H1 (cell line): ENCODE data around the gene TLL1. TPM values are rescaled to one million over a fixed set of nuclear protein-coding genes. Genes with fewer than 3 reads are reported as not detected.

ENCODE experiments used
- CTCF ChIA-PET: fragments of 300-600 bp; sonication (Branson Sonifier 250); formaldehyde crosslinking; loops from one replicate; lab custom pipeline; 2021; ENCODE audit not compliant: partially characterized antibody; lab: Charles Lee
- POLR2A ChIA-PET: fragments of 300-600 bp; sonication (Branson Sonifier 250); formaldehyde crosslinking; loops from one replicate; lab custom pipeline; 2021; ENCODE audit warnings: inconsistent platforms; ENCODE audit not compliant: partially characterized antibody; lab: Charles Lee
- DNase-seq, 2 experiments: peaks; one replicate each; pipeline versions ENCODE4 v3.0.0 to v3.0.0-alpha.2; 2010 to 2022; ENCODE audit warnings: low spot score in 2 of 2, low read depth in 1 of 2, mixed read lengths in 1 of 2
- FAIRE-seq: peaks from 2 replicates; lab custom pipeline; 2011; peaks lifted over from hg19 to GRCh38; lab: Jason Lieb, UNC
- H2AFZ ChIP-seq: 2 replicates; pipeline ENCODE4 v1.8.1; 2012; ENCODE audit warnings: low read length, inconsistent platforms
- H2AK5ac ChIP-seq: 2 replicates; pipeline ENCODE4 v1.6.1; 2013; ENCODE audit warnings: low read depth, low read length
- H2BK120ac ChIP-seq: replicated peaks from 2 replicates; pipeline ENCODE3; 2013; ENCODE audit warnings: low read depth, low read length, inconsistent platforms
- H2BK12ac ChIP-seq: 2 replicates; pipeline ENCODE4 v1.6.1; 2013; ENCODE audit warnings: low read depth, low read length
- H2BK15ac ChIP-seq: 2 replicates; pipeline ENCODE4 v1.6.1; 2013; ENCODE audit warnings: low read length
- H2BK20ac ChIP-seq: 2 replicates; pipeline ENCODE4 v1.6.1; 2013; ENCODE audit warnings: low read length
- H2BK5ac ChIP-seq: 2 replicates; pipeline ENCODE4 v1.6.1; 2013; ENCODE audit warnings: low read depth, low read length
- H3K14ac ChIP-seq: 2 replicates; pipeline ENCODE4 v1.6.1; 2013; ENCODE audit warnings: inconsistent platforms; ENCODE audit not compliant: insufficient read length
- H3K18ac ChIP-seq: 2 replicates; pipeline ENCODE4 v1.6.1; 2013; ENCODE audit warnings: low read length; ENCODE audit errors: extremely low read depth
- H3K23ac ChIP-seq: 2 replicates; pipeline ENCODE4 v1.6.1; 2013; ENCODE audit warnings: inconsistent platforms; ENCODE audit not compliant: insufficient read length
- H3K23me2 ChIP-seq: 2 replicates; pipeline ENCODE4 v1.6.1; 2013; ENCODE audit warnings: low read depth, low read length
- H3K27ac ChIP-seq: 2 replicates; pipeline ENCODE4 v1.6.1; 2011; ENCODE audit warnings: low read depth, low read length, inconsistent platforms
- H3K27me3 ChIP-seq, 4 experiments: replicated peaks in 1 of 4; 1 replicate in 1 of 4; 2 replicates in 3 of 4; pipeline versions ENCODE4 v1.6.1 to v1.8.1; 2011 to 2013; ENCODE audit warnings: low read length in 3 of 4, mild to moderate bottlenecking in 3 of 4, inconsistent platforms in 2 of 4, mixed read lengths in 2 of 4, moderate library complexity in 1 of 4; ENCODE audit not compliant: control insufficient read depth in 3 of 4, insufficient read depth in 3 of 4; ENCODE audit errors: extremely low read depth in 1 of 4
- H3K36me3 ChIP-seq, 4 experiments: 2 replicates each; pipeline versions ENCODE4 v1.6.1 to v1.8.1; 2011 to 2013; ENCODE audit warnings: mild to moderate bottlenecking in 4 of 4, low read length in 3 of 4, moderate library complexity in 2 of 4, control low read depth in 1 of 4, inconsistent platforms in 1 of 4; ENCODE audit not compliant: insufficient read depth in 4 of 4, control insufficient read depth in 2 of 4
- H3K4ac ChIP-seq: replicated peaks from 2 replicates; pipeline ENCODE3; 2013; ENCODE audit warnings: low read length, low read depth, mixed read lengths, inconsistent platforms; ENCODE audit not compliant: insufficient read length
- H3K4me1 ChIP-seq, 4 experiments: replicated peaks in 1 of 4; 1 replicate in 1 of 4; 2 replicates in 3 of 4; pipeline versions ENCODE4 v1.6.1 to v1.8.1; 2011 to 2013; ENCODE audit warnings: low read length in 3 of 4, inconsistent platforms in 2 of 4, mixed read lengths in 1 of 4; ENCODE audit not compliant: insufficient read depth in 4 of 4, control insufficient read depth in 3 of 4
- H3K4me2 ChIP-seq, 2 experiments: 2 replicates each; pipeline versions ENCODE4 v1.6.1 to v1.8.1; 2011 to 2013; ENCODE audit warnings: low read depth in 2 of 2, low read length in 2 of 2, control low read depth in 1 of 2, inconsistent platforms in 1 of 2, mild to moderate bottlenecking in 1 of 2; ENCODE audit not compliant: insufficient read depth in 1 of 2
- H3K4me3 ChIP-seq, 4 experiments: fragments of 200-600, 300-600 bp in 1 of 4; sonication (generic), shearing (Covaris generic), sonication (Bioruptor Twin) in 1 of 4; 2 replicates each; pipeline versions ENCODE4 v1.5.1 to v1.8.1; 2011 to 2016; ENCODE audit warnings: low read length in 4 of 4, low read depth in 3 of 4, control low read depth in 2 of 4, inconsistent platforms in 2 of 4, mild to moderate bottlenecking in 2 of 4, mixed read lengths in 1 of 4, moderate library complexity in 1 of 4; ENCODE audit not compliant: insufficient read depth in 2 of 4; ENCODE audit errors: extremely low read depth in 1 of 4
- H3K56ac ChIP-seq: replicated peaks from 2 replicates; pipeline ENCODE3; 2013; ENCODE audit warnings: low read depth, mild to moderate bottlenecking, mixed read lengths, low read length, inconsistent platforms; ENCODE audit not compliant: insufficient read length
- H3K79me1 ChIP-seq: 2 replicates; pipeline ENCODE4 v1.6.1; 2013; ENCODE audit warnings: low read depth, low read length, control low read depth
- H3K79me2 ChIP-seq, 2 experiments: 2 replicates each; pipeline versions ENCODE4 v1.6.1 to v1.8.1; 2012 to 2013; ENCODE audit warnings: low read length in 2 of 2, mild to moderate bottlenecking in 2 of 2, inconsistent platforms in 1 of 2; ENCODE audit not compliant: insufficient read depth in 2 of 2, control insufficient read depth in 1 of 2
- H3K9ac ChIP-seq, 4 experiments: replicated peaks in 1 of 4; 1 replicate in 1 of 4; 2 replicates in 3 of 4; pipeline versions ENCODE4 v1.6.1 to v1.8.1; 2011 to 2013; ENCODE audit warnings: low read depth in 3 of 4, low read length in 3 of 4, control low read depth in 2 of 4, mild to moderate bottlenecking in 2 of 4, moderate library complexity in 2 of 4, inconsistent platforms in 1 of 4; ENCODE audit errors: extremely low read depth in 1 of 4
- H3K9me3 ChIP-seq, 2 experiments: 2 replicates each; pipeline versions ENCODE4 v1.6.1 to v1.8.1; 2012 to 2013; ENCODE audit warnings: mild to moderate bottlenecking in 2 of 2, moderate library complexity in 2 of 2, control low read depth in 1 of 2, inconsistent platforms in 1 of 2, low read depth in 1 of 2, low read length in 1 of 2, mixed read lengths in 1 of 2; ENCODE audit not compliant: insufficient read depth in 2 of 2
- H4K20me1 ChIP-seq, 2 experiments: replicated peaks in 1 of 2; 2 replicates each; pipeline versions ENCODE3 to v1.8.1; 2011 to 2013; ENCODE audit warnings: inconsistent platforms in 2 of 2, low read length in 2 of 2, mild to moderate bottlenecking in 1 of 2; ENCODE audit not compliant: insufficient read depth in 2 of 2, control insufficient read depth in 1 of 2
- H4K5ac ChIP-seq: 2 replicates; pipeline ENCODE4 v1.6.1; 2013; ENCODE audit warnings: low read length, low read depth, mixed read lengths, inconsistent platforms; ENCODE audit not compliant: insufficient read length
- H4K8ac ChIP-seq: 2 replicates; pipeline ENCODE4 v1.8.0; 2013; ENCODE audit warnings: mild to moderate bottlenecking, moderate library complexity, low read length, inconsistent platforms; ENCODE audit not compliant: insufficient read depth; ENCODE audit errors: extremely low read depth
- H4K91ac ChIP-seq: replicated peaks from 2 replicates; pipeline ENCODE3; 2013; ENCODE audit warnings: low read length, mixed read lengths, inconsistent platforms; ENCODE audit not compliant: insufficient read length
- RBBP5 ChIP-seq: IDR thresholded peaks from 2 replicates; pipeline ENCODE4 v1.7.1; 2012; ENCODE audit warnings: low read depth, mild to moderate bottlenecking, inconsistent platforms, low read length, moderate library complexity, borderline replicate concordance
- WGBS, 2 experiments: shearing (Covaris generic) in 1 of 2; methylation state at CpG; one replicate each; pipeline versions ENCODE4 v1.1.6 to v1.1.7; 2013 to 2015; ENCODE audit warnings: low lambda C conversion rate in 2 of 2, mixed read lengths in 2 of 2, inconsistent platforms in 1 of 2, low coverage in 1 of 2, missing lambda C conversion rate in 1 of 2; ENCODE audit not compliant: insufficient replicate concordance in 2 of 2, insufficient coverage in 1 of 2, insufficient read length in 1 of 2; ENCODE audit errors: extremely low coverage in 1 of 2, missing lambda C conversion rate in 1 of 2; 5-methylcytosine and 5-hydroxymethylcytosine counted together
- polyA plus RNA-seq, 7 experiments: library from polyadenylated mRNA; depleted of rRNA in 3 of 7; stranded (reverse) in 5 of 7; unstranded in 2 of 7; fragments of >200 nt in 5 of 7; fragments of 200-250 nt in 2 of 7; gene quantifications; 1 replicate in 5 of 7; 2 replicates in 1 of 7; 4 replicates in 1 of 7; pipeline versions ENCODE4 v1.2.1 to v1.2.3, GENCODE V29; 2011 to 2013; ENCODE audit warnings: missing spikeins in 2 of 7, mixed read lengths in 2 of 7
- total RNA-seq: library from RNA; stranded (reverse); fragmentation: NEBNext Ultra II Directional; extraction: Animal tissue kit (Norgen Biotek cat#: 25700); gene quantifications from 2 replicates; pipeline ENCODE4 v1.2.1, GENCODE V29; 2021

The TLL1 gene
- total and polyA plus RNA-seq, 2 of the 8 experiments (the other 6 are each of a cell fraction or from before 2014, with no cell fraction given) = 0.18 to 1.1 TPM

GRCh38 chr4:165875446-165875845 lies 2.4 kb downstream of the TLL1 start:
- no peak overlapping the region for H3K23ac ChIP-seq
- H4K20me1 ChIP-seq = no peaks in the 10 kb centered on the region
- no peak for TF ChIP-seq RBBP5
- H2BK20ac ChIP-seq = no peak overlapping the region
- peak overlapping the region in 1 of 4 experiments; percentile 74; a peak in 1 of 8 replicates for H3K4me3 ChIP-seq
- no peaks in the 10 kb centered on the region for H3K9me3 ChIP-seq
- ChIA-PET POLR2A (no interaction called here), CTCF (interaction anchor here (1.0 kb wide), 1 partner anchor 216 kb away, joined by 3 read pairs; no protein-coding TSS in a partner anchor)
- H2AK5ac ChIP-seq = no peak overlapping the region
- H2BK120ac ChIP-seq = no peak overlapping the region
- no peak overlapping the region for H4K8ac ChIP-seq
- no peak for DNase-seq
- no peak overlapping the region for H2AFZ ChIP-seq
- no peak overlapping the region for H3K4ac ChIP-seq
- no peak for FAIRE-seq
- no peak overlapping the region for H3K56ac ChIP-seq
- 97% methylated on average over 2 of the region's 2 CpGs; no CpG with 5 or more reads in 1 of the 2 experiments for WGBS, 2 experiments
- no peak overlapping the region for H3K9ac ChIP-seq
- H3K36me3 ChIP-seq = no peaks in the 10 kb centered on the region
- peaks cover 16% of the 10 kb centered on the region for H3K23me2 ChIP-seq
- no peak overlapping the region for H2BK5ac ChIP-seq
- no peak overlapping the region for H3K14ac ChIP-seq
- no peak overlapping the region for H3K18ac ChIP-seq
- no peaks in the 10 kb centered on the region for H3K79me1 ChIP-seq
- H2BK12ac ChIP-seq = no peak overlapping the region
- no peak overlapping the region for H3K27ac ChIP-seq
- peaks cover 3 to 8% (median 4%) of the 10 kb centered on the region in 4 experiments; a peak in 5 of 7 replicates for H3K4me1 ChIP-seq
- H3K4me2 ChIP-seq = peak overlapping the region in 1 of 2 experiments; percentile 94; a peak in 1 of 4 replicates
- H4K91ac ChIP-seq = no peak overlapping the region
- H2BK15ac ChIP-seq = no peak overlapping the region
- H3K27me3 ChIP-seq = peaks cover 18 to 49% (median 37%) of the 10 kb centered on the region in 4 experiments
- H4K5ac ChIP-seq = no peak overlapping the region
- no peaks in the 10 kb centered on the region for H3K79me2 ChIP-seq
